Neural cell (in vitro differentiated cells): Measurements from ENCODE around the gene RNF212.
"Not testable (repeated sequence)": the region's sequence is repeated elsewhere in the genome, so short reads cannot be mapped to it uniquely, and the experiment has no call there.

Experiments used
- EP300 ChIP-seq: fragments of 450-650 bp; conservative IDR thresholded peaks from 2 replicates; pipeline ENCODE4 v1.6.1; 2014; ENCODE audit warnings: antibody characterized with exemption, mild to moderate bottlenecking, moderate library complexity; ENCODE audit not compliant: poor library complexity, severe bottlenecking
- EZH2 ChIP-seq: fragments of 200-600, 300-800 bp; shearing (Covaris generic), sonication (generic); IDR thresholded peaks from 2 replicates; pipeline ENCODE4 v1.6.1; 2014; ENCODE audit warnings: antibody characterized with exemption, low read length, borderline replicate concordance, mild to moderate bottlenecking; ENCODE audit not compliant: insufficient read depth, poor library complexity, severe bottlenecking
- MXI1 ChIP-seq: fragments of 450-650 bp; conservative IDR thresholded peaks from 2 replicates; pipeline ENCODE4 v1.6.1; 2014; ENCODE audit warnings: antibody characterized with exemption, mild to moderate bottlenecking; ENCODE audit not compliant: poor library complexity, severe bottlenecking
- POLR2AphosphoS5 ChIP-seq: IDR thresholded peaks from 2 replicates; pipeline ENCODE4 v1.6.1; 2012
- RAD21 ChIP-seq: fragments of 450-650 bp; conservative IDR thresholded peaks from 2 replicates; pipeline ENCODE4 v1.6.1; 2014; ENCODE audit warnings: antibody characterized with exemption, mild to moderate bottlenecking, moderate library complexity
- TF ChIP-seq, protein P1 (sequence below): fragments of 450-650 bp; IDR thresholded peaks from 2 replicates; pipeline ENCODE4 v1.5.1; 2014; ENCODE audit warnings: antibody characterized with exemption, mild to moderate bottlenecking, moderate library complexity; ENCODE audit not compliant: poor library complexity, severe bottlenecking
- TF ChIP-seq, protein P2 (sequence below): IDR thresholded peaks from 2 replicates; pipeline ENCODE4 v1.6.1; 2012; ENCODE audit warnings: borderline replicate concordance

DNA sequence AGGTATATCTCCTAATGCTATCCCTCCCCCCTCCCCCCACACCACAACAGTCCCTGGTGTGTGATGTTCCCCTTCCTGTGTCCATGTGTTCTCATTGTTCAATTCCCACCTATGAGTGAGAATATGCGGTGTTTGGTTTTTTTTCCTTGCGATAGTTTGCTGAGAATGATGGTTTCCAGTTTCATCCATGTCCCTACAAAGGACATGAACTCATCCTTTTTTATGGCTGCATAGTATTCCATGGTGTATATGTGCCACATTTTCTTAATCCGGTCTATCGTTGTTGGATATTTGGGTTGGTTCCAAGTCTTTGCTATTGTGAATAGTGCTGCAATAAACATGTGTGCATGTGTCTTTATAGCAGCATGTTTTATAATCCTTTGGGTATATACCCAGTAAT is 12.1 kb upstream of the RNF212 start:
- TF ChIP-seq EZH2, EP300, POLR2AphosphoS5, MXI1, RAD21: not testable (repeated sequence)
- TF ChIP-seq, protein P1, sequence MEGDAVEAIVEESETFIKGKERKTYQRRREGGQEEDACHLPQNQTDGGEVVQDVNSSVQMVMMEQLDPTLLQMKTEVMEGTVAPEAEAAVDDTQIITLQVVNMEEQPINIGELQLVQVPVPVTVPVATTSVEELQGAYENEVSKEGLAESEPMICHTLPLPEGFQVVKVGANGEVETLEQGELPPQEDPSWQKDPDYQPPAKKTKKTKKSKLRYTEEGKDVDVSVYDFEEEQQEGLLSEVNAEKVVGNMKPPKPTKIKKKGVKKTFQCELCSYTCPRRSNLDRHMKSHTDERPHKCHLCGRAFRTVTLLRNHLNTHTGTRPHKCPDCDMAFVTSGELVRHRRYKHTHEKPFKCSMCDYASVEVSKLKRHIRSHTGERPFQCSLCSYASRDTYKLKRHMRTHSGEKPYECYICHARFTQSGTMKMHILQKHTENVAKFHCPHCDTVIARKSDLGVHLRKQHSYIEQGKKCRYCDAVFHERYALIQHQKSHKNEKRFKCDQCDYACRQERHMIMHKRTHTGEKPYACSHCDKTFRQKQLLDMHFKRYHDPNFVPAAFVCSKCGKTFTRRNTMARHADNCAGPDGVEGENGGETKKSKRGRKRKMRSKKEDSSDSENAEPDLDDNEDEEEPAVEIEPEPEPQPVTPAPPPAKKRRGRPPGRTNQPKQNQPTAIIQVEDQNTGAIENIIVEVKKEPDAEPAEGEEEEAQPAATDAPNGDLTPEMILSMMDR: not testable (repeated sequence)
- TF ChIP-seq, protein P2, sequence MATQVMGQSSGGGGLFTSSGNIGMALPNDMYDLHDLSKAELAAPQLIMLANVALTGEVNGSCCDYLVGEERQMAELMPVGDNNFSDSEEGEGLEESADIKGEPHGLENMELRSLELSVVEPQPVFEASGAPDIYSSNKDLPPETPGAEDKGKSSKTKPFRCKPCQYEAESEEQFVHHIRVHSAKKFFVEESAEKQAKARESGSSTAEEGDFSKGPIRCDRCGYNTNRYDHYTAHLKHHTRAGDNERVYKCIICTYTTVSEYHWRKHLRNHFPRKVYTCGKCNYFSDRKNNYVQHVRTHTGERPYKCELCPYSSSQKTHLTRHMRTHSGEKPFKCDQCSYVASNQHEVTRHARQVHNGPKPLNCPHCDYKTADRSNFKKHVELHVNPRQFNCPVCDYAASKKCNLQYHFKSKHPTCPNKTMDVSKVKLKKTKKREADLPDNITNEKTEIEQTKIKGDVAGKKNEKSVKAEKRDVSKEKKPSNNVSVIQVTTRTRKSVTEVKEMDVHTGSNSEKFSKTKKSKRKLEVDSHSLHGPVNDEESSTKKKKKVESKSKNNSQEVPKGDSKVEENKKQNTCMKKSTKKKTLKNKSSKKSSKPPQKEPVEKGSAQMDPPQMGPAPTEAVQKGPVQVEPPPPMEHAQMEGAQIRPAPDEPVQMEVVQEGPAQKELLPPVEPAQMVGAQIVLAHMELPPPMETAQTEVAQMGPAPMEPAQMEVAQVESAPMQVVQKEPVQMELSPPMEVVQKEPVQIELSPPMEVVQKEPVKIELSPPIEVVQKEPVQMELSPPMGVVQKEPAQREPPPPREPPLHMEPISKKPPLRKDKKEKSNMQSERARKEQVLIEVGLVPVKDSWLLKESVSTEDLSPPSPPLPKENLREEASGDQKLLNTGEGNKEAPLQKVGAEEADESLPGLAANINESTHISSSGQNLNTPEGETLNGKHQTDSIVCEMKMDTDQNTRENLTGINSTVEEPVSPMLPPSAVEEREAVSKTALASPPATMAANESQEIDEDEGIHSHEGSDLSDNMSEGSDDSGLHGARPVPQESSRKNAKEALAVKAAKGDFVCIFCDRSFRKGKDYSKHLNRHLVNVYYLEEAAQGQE: not testable (repeated sequence)
